ENCODE results near the gene WNT5A.

WNT5A gene

GRCh38 chr3:55524565-55525244 is 37.6 kb upstream of the WNT5A start:
- no peak overlapping the region for H3K4me3 ChIP-seq (ENCODE audit: low read depth, low read length)
- TF ChIP-seq CTCF (IDR thresholded peaks at IDR 0.05; ENCODE audit: borderline replicate concordance, insufficient read depth, low read depth, low read length) = no peak

GRCh38 chr3:55523471-55523870 is 36.4 kb upstream of the WNT5A start:
- no peak overlapping the region for H3K4me3 ChIP-seq (ENCODE audit: low read depth, low read length)
- TF ChIP-seq CTCF (IDR thresholded peaks at IDR 0.05; ENCODE audit: borderline replicate concordance, insufficient read depth, low read depth, low read length) = no peak

- H3K4me3 ChIP-seq (ENCODE audit: low read depth, low read length) = no peak overlapping the region
- no peak for TF ChIP-seq CTCF (IDR thresholded peaks at IDR 0.05; ENCODE audit: borderline replicate concordance, insufficient read depth, low read depth, low read length)
These were observed 34.8 kb upstream of the WNT5A start for GRCh38 chr3:55521738-55522421.

GRCh38 chr3:55521064-55521737 is 34.1 kb upstream of the WNT5A start:
- H3K4me3 ChIP-seq (ENCODE audit: low read depth, low read length) = no peak overlapping the region
- TF ChIP-seq CTCF (IDR thresholded peaks at IDR 0.05; ENCODE audit: borderline replicate concordance, insufficient read depth, low read depth, low read length) = no peak

- TF ChIP-seq CTCF (IDR thresholded peaks at IDR 0.05; ENCODE audit: borderline replicate concordance, insufficient read depth, low read depth, low read length) = no peak
- no peak overlapping the region for H3K4me3 ChIP-seq (ENCODE audit: low read depth, low read length)
These were observed 31.9 kb upstream of the WNT5A start for GRCh38 chr3:55519019-55519418.

GRCh38 chr3:55518451-55518850 is 31.3 kb upstream of the WNT5A start:
- TF ChIP-seq CTCF (IDR thresholded peaks at IDR 0.05; ENCODE audit: borderline replicate concordance, insufficient read depth, low read depth, low read length) = no peak

More at GRCh38 chr3:55518451-55518850, 31.3 kb upstream of the WNT5A start:
- no peak overlapping the region for H3K4me3 ChIP-seq (ENCODE audit: low read depth, low read length)

Measured in GM12875 (cell line).